SU-DHL-6 (cell line): Measurements from ENCODE around the gene FAM81A.
"Not testable (repeated sequence)": the region's sequence is repeated elsewhere in the genome, so short reads cannot be mapped to it uniquely, and the experiment has no call there.

Source experiments
- H2AFZ ChIP-seq: fragments of 200-600 bp; sonication (generic); 2 replicates; pipeline ENCODE4 v1.6.1; 2014; ENCODE audit warnings: low read depth, mild to moderate bottlenecking, moderate library complexity, mixed read lengths, antibody characterized with exemption, low read length; ENCODE audit not compliant: severe bottlenecking
- H3F3A ChIP-seq: fragments of 200-600 bp; shearing (Covaris generic); 2 replicates; pipeline ENCODE4 v1.6.0; 2016; ENCODE audit warnings: antibody characterized with exemption, mild to moderate bottlenecking; ENCODE audit not compliant: insufficient read depth
- H3K27ac ChIP-seq: fragments of 200-600 bp; sonication (generic); 2 replicates; pipeline ENCODE4 v1.5.1; 2016; ENCODE audit warnings: low read depth, mild to moderate bottlenecking, low read length, moderate library complexity, mixed read lengths
- H3K27me3 ChIP-seq: fragments of 200-600 bp; sonication (generic), shearing (Covaris generic); 2 replicates; pipeline ENCODE4 v1.6.0; 2014; ENCODE audit warnings: mild to moderate bottlenecking, low read length
- H3K36me3 ChIP-seq: fragments of 200-600 bp; sonication (generic); 2 replicates; pipeline ENCODE4 v1.6.1; 2014; ENCODE audit warnings: mild to moderate bottlenecking, low read length, mixed read lengths
- H3K4me2 ChIP-seq: fragments of 300-600, 200-600 bp; shearing (Covaris generic), sonication (generic); 2 replicates; pipeline ENCODE4 v1.6.0; 2014; ENCODE audit warnings: low read length, low read depth, mild to moderate bottlenecking; ENCODE audit not compliant: poor library complexity, severe bottlenecking
- H3K4me3 ChIP-seq: fragments of 200-600 bp; sonication (generic); 2 replicates; pipeline ENCODE4 v1.5.1; 2014; ENCODE audit warnings: antibody characterized with exemption, low read length, mild to moderate bottlenecking, mixed read lengths; ENCODE audit not compliant: insufficient read depth, poor library complexity, severe bottlenecking
- H3K79me2 ChIP-seq: fragments of 200-600 bp; sonication (generic); 2 replicates; pipeline ENCODE4 v1.6.1; 2014; ENCODE audit warnings: mild to moderate bottlenecking, low read length, moderate library complexity; ENCODE audit not compliant: insufficient read depth
- H3K9ac ChIP-seq: fragments of 200-600 bp; sonication (generic); 2 replicates; pipeline ENCODE4 v1.7.0; 2014; ENCODE audit warnings: mild to moderate bottlenecking, low read length
- H3K9me2 ChIP-seq: fragments of 200-600 bp; sonication (generic); replicated peaks from 2 replicates; pipeline ENCODE4 v1.6.1; 2014; ENCODE audit warnings: low read length; ENCODE audit not compliant: insufficient read depth
- H3K9me3 ChIP-seq: fragments of 200-600 bp; sonication (generic); 2 replicates; pipeline ENCODE4 v1.6.1; 2014; ENCODE audit warnings: low read length, mixed read lengths; ENCODE audit not compliant: insufficient read depth
- H4K20me1 ChIP-seq: fragments of 200-600 bp; sonication (generic); 2 replicates; pipeline ENCODE4 v1.6.1; 2014; ENCODE audit warnings: low read depth, mild to moderate bottlenecking, antibody characterized with exemption, low read length, moderate library complexity, mixed read lengths
- EZH2phosphoT487 ChIP-seq: fragments of 200-600 bp; sonication (generic), shearing (Covaris generic); conservative IDR thresholded peaks from 2 replicates; pipeline ENCODE4 v1.6.1; 2018; ENCODE audit warnings: mild to moderate bottlenecking, antibody characterized with exemption, low read length, moderate library complexity, mixed read lengths
- TF ChIP-seq, protein P1 (sequence below): fragments of 200-600 bp; sonication (generic); IDR thresholded peaks from one replicate; pipeline ENCODE4 v1.5.1; 2017; ENCODE audit warnings: antibody characterized with exemption, mild to moderate bottlenecking, low read length, moderate library complexity; ENCODE audit not compliant: insufficient read depth, poor library complexity, severe bottlenecking

Gene FAM81A

DNA sequence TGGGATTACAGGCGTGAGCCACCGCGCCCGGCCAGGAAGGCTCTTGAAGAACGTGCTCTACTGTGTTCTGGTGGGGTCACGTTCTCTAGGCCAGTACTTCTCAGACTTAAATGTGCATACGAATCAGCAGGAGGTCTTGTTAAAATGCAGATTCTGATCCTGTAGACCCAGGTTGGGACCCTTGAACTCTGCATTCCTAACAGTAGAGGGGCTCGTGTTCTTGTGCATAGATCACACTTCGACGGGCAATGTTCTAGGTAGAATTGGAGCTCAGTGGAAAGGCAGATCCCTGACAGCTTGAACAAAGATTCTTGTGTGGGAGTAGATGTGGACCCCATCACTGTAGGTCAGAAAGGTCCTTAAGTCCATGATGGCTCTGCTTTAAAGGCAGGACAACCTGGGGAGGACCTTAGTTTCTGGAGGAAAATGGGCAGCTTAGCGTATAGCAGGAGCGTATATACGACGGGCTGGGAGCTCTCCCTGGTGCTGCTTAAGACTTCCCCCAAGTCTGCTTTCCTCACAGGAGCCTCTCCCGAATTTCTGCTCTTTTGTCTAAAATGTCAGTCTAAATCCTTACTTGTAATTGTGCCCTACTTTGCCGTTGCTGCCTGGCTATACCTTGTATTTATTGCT is 16.9 kb upstream of the FAM81A start:
- peaks cover 9% of the 10 kb centered on the region for H3F3A ChIP-seq
- H3K27me3 ChIP-seq, result no peaks in the 10 kb centered on the region
- no peaks in the 10 kb centered on the region for H3K9me2 ChIP-seq
- H3K79me2 ChIP-seq, result no peaks in the 10 kb centered on the region
- H3K27ac ChIP-seq, result no peak overlapping the region
- no peak overlapping the region for H3K4me2 ChIP-seq
- no peaks in the 10 kb centered on the region for H3K9me3 ChIP-seq
- no peak overlapping the region for H3K9ac ChIP-seq
- no peaks in the 10 kb centered on the region for H4K20me1 ChIP-seq
- H3K4me3 ChIP-seq, result no peak overlapping the region
- TF ChIP-seq, protein P1, sequence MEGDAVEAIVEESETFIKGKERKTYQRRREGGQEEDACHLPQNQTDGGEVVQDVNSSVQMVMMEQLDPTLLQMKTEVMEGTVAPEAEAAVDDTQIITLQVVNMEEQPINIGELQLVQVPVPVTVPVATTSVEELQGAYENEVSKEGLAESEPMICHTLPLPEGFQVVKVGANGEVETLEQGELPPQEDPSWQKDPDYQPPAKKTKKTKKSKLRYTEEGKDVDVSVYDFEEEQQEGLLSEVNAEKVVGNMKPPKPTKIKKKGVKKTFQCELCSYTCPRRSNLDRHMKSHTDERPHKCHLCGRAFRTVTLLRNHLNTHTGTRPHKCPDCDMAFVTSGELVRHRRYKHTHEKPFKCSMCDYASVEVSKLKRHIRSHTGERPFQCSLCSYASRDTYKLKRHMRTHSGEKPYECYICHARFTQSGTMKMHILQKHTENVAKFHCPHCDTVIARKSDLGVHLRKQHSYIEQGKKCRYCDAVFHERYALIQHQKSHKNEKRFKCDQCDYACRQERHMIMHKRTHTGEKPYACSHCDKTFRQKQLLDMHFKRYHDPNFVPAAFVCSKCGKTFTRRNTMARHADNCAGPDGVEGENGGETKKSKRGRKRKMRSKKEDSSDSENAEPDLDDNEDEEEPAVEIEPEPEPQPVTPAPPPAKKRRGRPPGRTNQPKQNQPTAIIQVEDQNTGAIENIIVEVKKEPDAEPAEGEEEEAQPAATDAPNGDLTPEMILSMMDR, result no peak
- TF ChIP-seq EZH2phosphoT487, result no peak
- no peak overlapping the region for H2AFZ ChIP-seq
- H3K36me3 ChIP-seq, result peaks cover 4% of the 10 kb centered on the region; the same call in 1 of the 2 replicates

- Histone ChIP-seq H3F3A (peaks cover 5% of the 10 kb centered on the region; the same call in 1 of the 2 replicates), H3K4me3 (no peak overlapping the region), H3K79me2 (no peaks in the 10 kb centered on the region), H2AFZ (no peak overlapping the region), H3K9me2 (no peaks in the 10 kb centered on the region), H3K9ac (no peak overlapping the region), H3K4me2 (no peak overlapping the region), H3K27me3 (no peaks in the 10 kb centered on the region), H3K27ac (no peak overlapping the region), H3K9me3 (peaks cover 9% of the 10 kb centered on the region; the same call in 1 of the 2 replicates), H4K20me1 (no peaks in the 10 kb centered on the region), H3K36me3 (peaks cover 15% of the 10 kb centered on the region)
- no peak for TF ChIP-seq EZH2phosphoT487
- TF ChIP-seq, protein P1, result no peak
Observed at GRCh38 chr15:59424616-59425015, 13.4 kb upstream of the FAM81A start.

GRCh38 chr15:59428898-59429297 is 9.1 kb upstream of the FAM81A start:
- H3K9ac ChIP-seq, H3K4me3 ChIP-seq, H2AFZ ChIP-seq, H3K9me2 ChIP-seq, H4K20me1 ChIP-seq, H3K27ac ChIP-seq, H3F3A ChIP-seq, H3K79me2 ChIP-seq, H3K27me3 ChIP-seq, H3K4me2 ChIP-seq: not testable (repeated sequence)
- peaks cover 18% of the 10 kb centered on the region for H3K36me3 ChIP-seq
- peaks cover 12% of the 10 kb centered on the region; the same call in 1 of the 2 replicates for H3K9me3 ChIP-seq

- TF ChIP-seq EZH2phosphoT487, result no peak
- TF ChIP-seq, protein P1, result no peak
- no peak overlapping the region for H3K9ac ChIP-seq
- H3K36me3 ChIP-seq, result peaks cover 14% of the 10 kb centered on the region
- no peak overlapping the region for H3K4me3 ChIP-seq
- no peaks in the 10 kb centered on the region for H3K9me2 ChIP-seq
- H3K27me3 ChIP-seq, result no peaks in the 10 kb centered on the region
- H4K20me1 ChIP-seq, result no peaks in the 10 kb centered on the region
- H3F3A ChIP-seq, result peaks cover 17% of the 10 kb centered on the region; the same call in 1 of the 2 replicates
- peaks cover 12% of the 10 kb centered on the region; the same call in 1 of the 2 replicates for H3K9me3 ChIP-seq
- no peak overlapping the region for H3K27ac ChIP-seq
- no peak overlapping the region for H3K4me2 ChIP-seq
- no peak overlapping the region for H2AFZ ChIP-seq
- no peaks in the 10 kb centered on the region for H3K79me2 ChIP-seq
Observed at GRCh38 chr15:59432389-59432788, 5.6 kb upstream of the FAM81A start.
